ENCODE measurements around the gene RFPL3. TPM values are rescaled to one million over a fixed set of nuclear protein-coding genes. Genes with fewer than 3 reads are reported as not detected.

RFPL3 gene
- polyA plus RNA-seq, 1 donor from 2014 or later = not detected

GRCh38 chr22:32352681-32353080 is 5.0 kb upstream of the RFPL3 start:
- no peak overlapping the region for H3K4me2 ChIP-seq (ENCODE audit: low read length)
- H4K20me1 ChIP-seq (ENCODE audit: insufficient read depth) = no peaks in the 10 kb centered on the region
- H3K9me2 ChIP-seq (ENCODE audit: insufficient read depth, low read length) = no peaks in the 10 kb centered on the region
- no peaks in the 10 kb centered on the region for H3K9me3 ChIP-seq (ENCODE audit: low read length)
- no peak overlapping the region for H3K9ac ChIP-seq (ENCODE audit: low read length)
- TF ChIP-seq SMC3 (conservative IDR thresholded peaks at IDR 0.05; ENCODE audit: poor library complexity) (no peak), MXI1 (conservative IDR thresholded peaks at IDR 0.05; ENCODE audit: poor library complexity, severe bottlenecking) (no peak), REST (IDR thresholded peaks at IDR 0.05; ENCODE audit: borderline replicate concordance) (no peak), POLR2AphosphoS5 (IDR thresholded peaks at IDR 0.05) (no peak), TAF1 (IDR thresholded peaks at IDR 0.05; ENCODE audit: low read depth) (no peak)
- no peaks in the 10 kb centered on the region for H3K27me3 ChIP-seq (ENCODE audit: insufficient read depth, low read depth, low read length)
- no peaks in the 10 kb centered on the region for H3K36me3 ChIP-seq (ENCODE audit: insufficient read depth, low read length)
- H3K27ac ChIP-seq (ENCODE audit: low read length) = no peak overlapping the region
- H3K4me3 ChIP-seq (ENCODE audit: low read length) = no peak overlapping the region
- no peaks in the 10 kb centered on the region for H3F3A ChIP-seq (ENCODE audit: insufficient read depth, low read length, poor library complexity, severe bottlenecking)
- H3K79me2 ChIP-seq (replicated peaks; ENCODE audit: insufficient read depth, low read length) = no peaks in the 10 kb centered on the region
- H2AFZ ChIP-seq (ENCODE audit: low read depth, low read length) = no peak overlapping the region

GRCh38 chr22:32353292-32353691 is 4.4 kb upstream of the RFPL3 start:
- Histone ChIP-seq H3K27me3 (ENCODE audit: insufficient read depth, low read depth, low read length) (no peaks in the 10 kb centered on the region), H3F3A (ENCODE audit: insufficient read depth, low read length, poor library complexity, severe bottlenecking) (no peaks in the 10 kb centered on the region), H2AFZ (ENCODE audit: low read depth, low read length) (no peak overlapping the region), H4K20me1 (ENCODE audit: insufficient read depth) (no peaks in the 10 kb centered on the region), H3K4me3 (ENCODE audit: low read length) (no peak overlapping the region), H3K36me3 (ENCODE audit: insufficient read depth, low read length) (no peaks in the 10 kb centered on the region), H3K79me2 (replicated peaks; ENCODE audit: insufficient read depth, low read length) (no peaks in the 10 kb centered on the region), H3K9me3 (ENCODE audit: low read length) (no peaks in the 10 kb centered on the region), H3K9me2 (ENCODE audit: insufficient read depth, low read length) (no peaks in the 10 kb centered on the region), H3K4me2 (ENCODE audit: low read length) (no peak overlapping the region), H3K27ac (ENCODE audit: low read length) (no peak overlapping the region), H3K9ac (ENCODE audit: low read length) (no peak overlapping the region)
- TF ChIP-seq SMC3 (conservative IDR thresholded peaks at IDR 0.05; ENCODE audit: poor library complexity) = no peak
- no peak for TF ChIP-seq RAD21 (conservative IDR thresholded peaks at IDR 0.05)
- no peak for TF ChIP-seq EP300 (conservative IDR thresholded peaks at IDR 0.05; ENCODE audit: poor library complexity, severe bottlenecking)
- no peak for TF ChIP-seq TAF1 (IDR thresholded peaks at IDR 0.05; ENCODE audit: low read depth)
- no peak for TF ChIP-seq REST (IDR thresholded peaks at IDR 0.05; ENCODE audit: borderline replicate concordance)
- no peak for TF ChIP-seq POLR2AphosphoS5 (IDR thresholded peaks at IDR 0.05)
- TF ChIP-seq CTCF (IDR thresholded peaks at IDR 0.05; ENCODE audit: poor library complexity, severe bottlenecking) = no peak
- TF ChIP-seq MXI1 (conservative IDR thresholded peaks at IDR 0.05; ENCODE audit: poor library complexity, severe bottlenecking) = no peak
- no peak for TF ChIP-seq EZH2 (IDR thresholded peaks at IDR 0.05; ENCODE audit: borderline replicate concordance, insufficient read depth, low read length, poor library complexity, severe bottlenecking)
